Measurements from ENCODE around the gene IGFLR1.
"Not testable (repeated sequence)": the region's sequence is repeated elsewhere in the genome, so short reads cannot be mapped to it uniquely, and the experiment has no call there.

IGFLR1 gene

DNA sequence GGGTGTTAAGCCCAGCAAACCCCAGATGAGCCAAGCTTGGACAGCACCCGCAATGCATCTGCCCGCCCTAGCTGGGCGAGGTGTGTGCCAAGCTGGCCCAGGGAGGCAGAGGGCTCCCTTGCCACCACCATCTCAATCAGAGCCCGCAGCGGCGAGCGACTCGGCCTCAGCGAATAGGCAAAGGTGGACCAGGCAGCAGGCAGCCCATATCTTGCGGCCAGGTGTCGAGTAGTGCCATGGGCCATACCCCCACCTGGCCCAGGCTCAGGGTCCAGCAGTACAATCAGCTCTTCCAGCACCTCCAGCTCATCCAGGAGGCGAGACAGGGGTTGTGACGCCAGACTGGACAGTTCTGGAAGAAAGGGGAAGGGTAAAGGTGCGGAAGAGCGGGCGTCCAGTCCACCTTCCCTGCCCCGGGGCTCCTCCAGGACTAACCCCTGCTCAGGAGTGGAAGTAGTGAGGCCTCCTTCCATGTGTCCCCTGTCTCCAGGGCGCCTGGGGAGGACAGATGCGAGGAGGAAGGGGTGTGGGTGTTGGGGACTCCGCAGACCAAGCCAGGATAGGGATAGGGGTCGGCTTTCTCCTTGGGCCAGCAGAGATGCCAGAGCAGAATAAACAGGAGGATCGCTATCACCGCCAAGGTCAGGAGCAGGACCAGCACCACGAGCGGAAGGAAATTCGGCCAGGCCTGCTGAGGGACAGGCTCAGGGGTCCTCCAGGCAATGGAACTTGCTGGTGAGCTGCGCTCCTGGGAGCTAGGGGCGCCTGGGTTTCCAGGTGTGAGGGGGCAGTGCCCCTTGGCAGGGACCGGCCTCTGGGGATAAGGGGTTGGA is 2.8 kb downstream of the IGFLR1 start:
- no peak for DNase-seq

DNA sequence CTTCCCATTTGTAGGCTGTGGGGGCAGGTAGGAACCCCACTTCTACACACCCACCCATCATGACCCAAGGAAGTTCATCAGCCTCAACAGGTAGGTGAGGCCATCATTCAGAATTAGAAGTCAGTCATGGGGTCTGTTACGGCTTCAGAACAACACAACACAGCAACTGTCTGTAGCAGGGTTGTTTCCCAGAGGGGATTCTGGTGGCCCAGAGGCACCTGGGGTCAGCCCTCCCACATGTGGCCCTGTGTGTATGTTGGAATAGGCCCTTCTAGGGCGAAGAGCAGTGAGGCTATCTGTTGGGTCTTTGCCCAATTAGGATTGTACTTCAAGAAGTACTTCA is 3.4 kb downstream of the IGFLR1 start:
- DNase-seq: no peak

DNA sequence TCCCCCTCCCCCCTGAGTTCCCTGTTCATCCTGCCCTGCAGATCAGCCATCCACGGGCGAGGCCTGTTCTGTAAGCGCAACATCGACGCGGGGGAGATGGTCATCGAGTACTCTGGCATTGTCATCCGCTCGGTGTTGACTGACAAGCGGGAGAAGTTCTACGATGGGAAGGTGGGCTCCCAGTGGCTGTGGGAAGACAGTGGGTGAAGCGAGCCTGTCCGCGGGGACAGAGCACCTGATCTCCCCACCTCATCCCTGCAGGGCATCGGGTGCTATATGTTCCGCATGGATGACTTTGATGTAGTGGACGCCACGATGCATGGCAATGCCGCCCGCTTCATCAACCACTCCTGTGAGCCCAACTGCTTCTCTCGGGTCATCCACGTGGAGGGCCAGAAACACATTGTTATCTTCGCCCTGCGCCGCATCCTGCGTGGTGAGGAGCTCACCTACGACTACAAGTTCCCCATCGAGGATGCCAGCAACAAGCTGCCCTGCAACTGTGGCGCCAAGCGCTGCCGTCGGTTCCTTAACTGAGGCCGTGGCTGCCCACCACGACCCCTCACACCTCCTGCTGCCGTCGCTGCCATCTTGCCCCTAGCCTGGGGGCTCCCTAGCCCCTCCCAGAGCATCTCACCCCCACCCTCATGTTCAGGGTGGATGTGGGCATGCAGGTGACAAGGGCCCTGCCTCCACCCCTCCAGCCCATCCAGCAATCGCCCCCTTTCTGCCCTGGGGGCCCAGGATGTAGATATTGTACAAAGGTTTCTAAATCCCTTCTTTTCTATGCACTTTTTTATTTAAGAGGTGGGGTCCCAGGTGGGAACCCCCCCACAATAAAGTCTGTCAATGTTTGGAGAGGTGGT is 4.0 kb downstream of the IGFLR1 start:
- DNase-seq: no peak

DNA sequence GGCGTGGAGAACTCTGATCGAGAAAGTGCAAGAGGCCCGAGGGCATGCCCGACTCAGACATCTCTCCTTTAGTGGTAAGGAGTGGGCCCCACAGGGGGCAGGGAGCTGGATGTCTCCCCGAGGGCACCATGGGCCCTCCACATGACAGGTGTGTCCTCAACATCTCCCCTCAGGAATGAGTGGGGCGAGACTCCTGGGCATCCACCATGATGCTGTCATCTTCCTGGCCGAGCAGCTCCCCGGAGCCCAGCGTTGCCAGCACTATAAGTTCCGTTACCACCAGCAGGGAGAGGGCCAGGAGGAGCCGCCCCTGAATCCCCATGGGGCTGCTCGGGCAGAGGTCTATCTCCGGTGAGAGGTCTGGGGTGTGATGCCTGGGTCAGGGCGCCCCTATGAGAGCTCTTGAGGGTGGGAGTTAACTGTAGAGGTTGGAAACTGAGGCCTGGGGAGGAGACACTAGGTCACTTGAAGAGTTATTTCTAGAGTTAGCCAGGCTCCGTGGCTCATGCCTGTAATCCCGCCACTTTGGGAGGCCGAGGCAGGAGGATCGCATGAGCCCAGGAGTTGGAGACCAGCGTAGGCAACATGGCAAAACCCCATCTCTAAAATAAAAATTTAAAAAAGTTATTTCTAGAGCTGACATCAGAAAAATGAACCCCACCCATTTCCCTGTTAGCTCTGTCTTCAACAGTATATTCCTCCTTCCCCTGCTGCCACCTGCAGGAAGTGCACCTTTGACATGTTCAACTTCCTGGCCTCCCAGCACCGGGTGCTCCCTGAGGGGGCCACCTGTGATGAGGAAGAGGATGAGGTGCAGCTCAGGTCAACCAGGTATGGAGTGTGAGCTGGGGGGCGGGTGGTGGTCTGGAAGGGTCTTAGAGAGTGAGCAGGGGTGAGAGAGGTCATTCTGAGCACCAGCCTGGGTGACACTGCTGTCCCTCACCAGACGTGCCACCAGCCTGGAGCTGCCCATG is 5.1 kb downstream of the IGFLR1 start:
- peak; percentile 43 for DNase-seq

DNA sequence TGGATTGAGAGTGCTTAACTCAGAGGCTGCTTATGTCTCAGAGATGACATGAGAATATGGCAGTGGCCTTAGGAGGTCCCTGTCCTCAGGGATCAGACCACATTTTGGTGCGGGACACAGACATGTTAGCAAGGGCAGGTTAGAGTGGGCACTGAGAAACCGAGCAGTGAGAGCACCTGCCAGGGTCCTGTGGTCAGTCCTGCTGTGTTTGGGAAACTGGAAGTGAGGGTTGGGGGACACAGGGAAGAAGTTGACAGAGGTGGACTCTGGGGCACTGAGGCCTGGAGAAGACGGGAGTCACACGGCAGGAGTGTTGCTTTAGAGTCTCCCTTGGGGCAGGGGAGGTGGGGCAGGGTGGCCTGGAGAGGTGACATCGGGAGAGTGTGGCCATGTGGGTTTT is 7.4 kb downstream of the IGFLR1 start:
- no peak for DNase-seq

DNA sequence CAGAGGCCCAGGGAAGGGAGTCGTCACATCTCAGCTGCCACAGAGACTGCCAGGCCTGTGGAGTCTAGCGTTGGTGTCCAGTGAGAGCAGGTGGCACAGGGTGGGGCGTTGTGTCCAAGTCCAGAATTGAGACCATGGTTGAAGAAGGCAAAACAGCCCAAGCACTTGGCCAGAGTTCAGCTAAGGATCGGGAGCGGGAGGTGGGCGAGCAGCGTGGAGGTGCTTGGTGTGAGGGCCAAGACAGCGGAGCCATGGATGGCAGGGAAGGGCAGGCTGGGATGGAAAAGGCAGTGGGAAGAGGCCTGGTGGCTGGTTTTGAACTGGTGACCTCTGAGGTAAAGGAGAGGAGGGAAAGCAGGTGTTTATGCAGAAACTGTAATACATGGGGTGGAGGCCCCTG is 8.0 kb downstream of the IGFLR1 start:
- no peak for DNase-seq

DNA sequence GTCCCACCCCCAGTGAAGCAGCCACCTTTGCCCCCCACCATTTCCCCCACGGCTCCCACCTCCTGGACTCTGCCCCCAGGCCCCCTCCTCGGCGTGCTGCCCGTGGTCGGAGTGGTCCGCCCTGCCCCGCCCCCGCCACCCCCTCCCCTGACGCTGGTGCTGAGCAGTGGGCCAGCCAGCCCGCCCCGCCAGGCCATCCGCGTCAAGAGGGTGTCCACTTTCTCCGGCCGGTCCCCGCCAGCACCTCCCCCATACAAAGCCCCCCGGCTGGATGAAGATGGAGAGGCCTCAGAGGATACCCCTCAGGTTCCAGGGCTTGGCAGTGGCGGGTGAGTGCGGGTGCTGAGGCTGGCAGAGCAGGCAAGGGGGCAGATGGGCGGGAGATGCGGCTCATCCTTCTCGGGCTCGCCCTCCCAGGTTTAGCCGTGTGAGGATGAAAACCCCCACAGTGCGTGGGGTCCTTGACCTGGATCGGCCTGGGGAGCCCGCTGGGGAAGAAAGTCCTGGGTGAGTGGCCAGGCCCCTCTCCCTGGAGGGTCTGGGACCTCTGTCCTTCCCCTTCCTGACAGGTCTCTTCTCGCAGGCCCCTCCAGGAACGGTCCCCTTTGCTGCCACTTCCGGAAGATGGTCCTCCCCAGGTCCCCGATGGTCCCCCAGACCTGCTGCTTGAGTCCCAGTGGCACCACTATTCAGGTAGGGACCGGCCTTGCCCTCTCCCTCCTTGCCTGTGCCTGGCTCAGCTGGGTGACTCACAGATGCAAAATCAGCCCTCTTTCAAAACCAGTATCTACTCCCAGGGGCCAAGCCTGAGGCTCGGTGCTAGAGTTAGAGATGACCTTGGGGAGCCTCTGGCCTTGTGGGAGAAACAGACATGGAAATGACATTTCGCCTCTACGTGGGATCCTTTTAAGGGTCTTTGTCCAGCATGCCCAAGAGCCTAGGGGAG is 8.8 kb downstream of the IGFLR1 start:
- no peak for DNase-seq

DNA sequence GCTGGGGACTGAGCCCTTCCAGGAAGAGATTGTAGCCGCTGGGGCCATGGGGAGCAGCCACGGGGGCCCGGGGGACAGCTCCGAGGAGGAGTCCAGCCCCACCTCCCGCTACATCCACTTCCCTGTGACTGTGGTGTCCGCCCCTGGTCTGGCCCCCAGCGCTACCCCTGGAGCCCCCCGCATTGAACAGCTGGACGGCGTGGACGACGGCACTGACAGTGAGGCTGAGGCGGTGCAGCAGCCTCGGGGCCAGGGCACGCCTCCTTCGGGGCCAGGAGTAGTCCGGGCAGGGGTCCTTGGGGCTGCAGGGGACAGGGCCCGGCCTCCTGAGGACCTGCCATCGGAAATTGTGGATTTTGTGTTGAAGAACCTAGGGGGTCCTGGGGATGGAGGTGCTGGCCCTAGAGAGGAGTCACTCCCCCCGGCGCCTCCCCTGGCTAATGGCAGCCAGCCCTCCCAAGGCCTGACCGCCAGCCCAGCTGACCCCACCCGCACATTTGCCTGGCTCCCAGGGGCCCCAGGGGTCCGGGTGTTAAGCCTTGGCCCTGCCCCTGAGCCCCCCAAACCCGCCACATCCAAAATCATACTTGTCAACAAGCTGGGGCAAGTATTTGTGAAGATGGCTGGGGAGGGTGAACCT is 9.6 kb downstream of the IGFLR1 start:
- no peak for DNase-seq

DNA sequence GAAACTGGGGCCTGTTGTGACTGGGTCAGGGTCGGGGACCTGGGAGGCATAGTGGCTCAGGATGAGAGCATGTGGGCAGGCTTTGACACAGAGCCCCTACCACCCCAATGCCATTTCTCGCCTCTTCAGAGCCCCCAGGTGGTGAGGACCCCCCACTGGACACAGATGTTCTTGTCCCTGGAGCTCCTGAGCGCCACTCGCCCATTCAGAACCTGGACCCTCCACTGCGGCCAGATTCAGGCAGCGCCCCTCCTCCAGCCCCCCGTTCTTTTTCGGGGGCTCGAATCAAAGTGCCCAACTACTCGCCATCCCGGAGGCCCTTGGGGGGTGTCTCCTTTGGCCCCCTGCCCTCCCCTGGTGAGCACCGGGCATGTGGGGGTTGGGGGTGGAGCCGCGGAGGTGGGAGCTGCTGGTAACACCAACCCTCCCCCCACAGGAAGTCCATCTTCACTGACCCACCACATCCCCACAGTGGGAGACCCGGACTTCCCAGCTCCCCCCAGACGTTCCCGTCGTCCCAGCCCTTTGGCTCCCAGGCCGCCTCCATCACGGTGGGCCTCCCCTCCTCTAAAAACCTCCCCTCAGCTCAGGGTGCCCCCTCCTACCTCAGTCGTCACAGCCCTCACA is 10.4 kb downstream of the IGFLR1 start:
- DNase-seq: no peak

DNA sequence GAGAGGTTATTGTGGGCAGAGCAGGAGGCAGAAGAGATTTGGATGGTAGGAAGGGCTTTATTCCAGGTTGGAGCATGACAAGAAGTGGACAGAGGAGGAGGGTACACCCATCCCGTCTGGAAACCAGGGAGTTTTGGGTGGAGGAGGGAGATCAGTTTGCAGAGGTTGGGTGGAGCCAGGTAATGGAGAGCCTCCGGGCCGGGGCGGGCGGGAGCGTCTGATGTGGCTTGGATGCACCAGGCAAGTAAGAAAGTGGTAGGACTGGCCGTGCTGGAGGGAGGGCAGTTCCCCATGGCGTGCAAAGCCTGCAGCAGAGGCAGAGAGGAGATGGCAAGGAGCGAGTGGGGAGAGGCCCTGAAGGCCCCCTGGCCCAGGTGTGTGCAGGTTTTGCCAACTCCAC is 10.9 kb downstream of the IGFLR1 start:
- DNase-seq: no peak

DNA sequence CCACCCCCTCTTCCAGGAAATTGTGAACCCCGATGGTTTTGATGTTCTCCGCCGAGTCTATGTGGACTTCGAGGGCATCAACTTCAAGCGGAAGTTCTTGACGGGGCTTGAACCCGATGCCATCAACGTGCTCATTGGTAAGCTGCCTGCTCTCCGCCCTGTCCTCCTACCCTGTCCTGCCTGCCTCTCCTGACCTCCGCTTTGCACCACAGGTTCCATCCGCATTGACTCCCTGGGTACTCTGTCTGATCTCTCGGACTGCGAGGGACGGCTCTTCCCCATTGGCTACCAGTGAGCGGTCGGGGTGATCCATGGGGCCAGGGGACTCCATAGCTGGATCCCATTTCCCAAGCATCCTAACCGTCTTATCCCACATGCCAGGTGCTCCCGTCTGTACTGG is 11.9 kb downstream of the IGFLR1 start:
- DNase-seq: no peak

DNA sequence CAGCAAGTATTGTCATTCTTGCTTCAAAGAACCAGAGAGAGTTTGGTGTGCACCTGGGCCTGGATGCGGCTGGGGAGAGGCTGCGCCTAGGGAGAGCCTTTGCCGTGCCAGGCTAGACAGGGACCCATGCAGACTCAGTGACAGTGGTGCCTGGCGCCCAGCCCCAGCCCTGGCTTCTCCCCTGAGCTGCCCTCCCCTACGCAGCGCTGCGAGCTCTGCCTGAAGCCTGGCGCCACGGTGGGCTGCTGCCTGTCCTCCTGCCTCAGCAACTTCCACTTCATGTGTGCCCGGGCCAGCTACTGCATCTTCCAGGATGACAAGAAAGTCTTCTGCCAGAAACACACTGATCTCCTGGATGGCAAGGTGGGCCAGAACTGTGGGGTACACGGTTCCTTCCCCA is 12.5 kb downstream of the IGFLR1 start:
- DNase-seq: no peak

DNA sequence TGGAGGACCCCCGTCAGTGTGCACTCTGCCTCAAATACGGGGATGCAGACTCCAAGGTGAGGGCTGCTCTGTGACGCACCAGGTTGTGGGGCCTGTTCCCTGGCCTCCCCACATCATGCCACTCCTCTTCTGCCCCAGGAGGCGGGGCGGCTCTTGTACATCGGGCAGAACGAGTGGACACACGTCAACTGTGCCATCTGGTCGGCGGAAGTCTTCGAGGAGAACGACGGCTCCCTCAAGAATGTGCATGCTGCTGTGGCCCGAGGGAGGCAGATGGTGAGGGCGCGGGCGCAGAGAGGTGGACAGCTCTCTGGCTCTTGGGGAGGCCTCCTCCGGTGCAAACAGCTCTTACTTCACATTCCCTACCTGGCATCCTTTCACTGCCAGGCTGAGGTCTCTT is 13.2 kb downstream of the IGFLR1 start:
- no peak for DNase-seq

DNA sequence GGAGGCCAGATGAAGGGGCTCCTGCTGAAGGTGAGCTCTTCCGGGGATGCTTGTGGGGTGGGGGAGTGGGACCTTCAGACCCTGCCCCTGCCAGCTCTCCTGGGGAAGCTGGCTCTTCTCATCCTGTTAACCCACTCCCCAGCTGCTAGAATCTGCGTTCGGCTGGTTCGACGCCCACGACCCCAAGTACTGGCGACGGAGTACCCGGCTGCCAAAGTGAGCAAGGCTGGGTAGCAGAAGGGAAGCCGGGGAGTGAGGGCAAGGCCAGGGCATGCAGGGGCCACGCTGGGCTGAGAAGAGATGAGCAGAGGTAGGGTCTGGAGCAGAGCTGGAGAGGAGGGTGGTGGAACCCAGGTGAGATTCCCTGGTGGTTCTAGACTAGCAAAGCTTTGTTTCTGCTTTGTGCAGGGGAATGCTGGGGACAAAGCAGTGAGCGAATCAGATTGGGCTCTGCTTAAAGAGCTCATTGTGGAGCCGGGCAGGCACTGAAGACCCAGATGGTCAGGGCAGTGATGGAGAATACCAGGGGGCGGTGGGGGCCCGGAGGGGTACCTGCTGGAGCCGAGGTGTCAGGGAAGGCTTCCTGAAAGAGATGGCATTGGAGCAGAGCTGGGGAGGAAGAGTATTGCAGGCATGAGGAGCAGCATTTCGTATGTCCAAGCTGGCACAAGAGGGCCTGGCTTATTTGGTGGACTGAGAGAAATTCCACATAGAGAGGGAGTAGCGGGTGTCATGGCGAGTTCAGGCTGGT is 14.1 kb downstream of the IGFLR1 start:
- no peak for DNase-seq

DNA sequence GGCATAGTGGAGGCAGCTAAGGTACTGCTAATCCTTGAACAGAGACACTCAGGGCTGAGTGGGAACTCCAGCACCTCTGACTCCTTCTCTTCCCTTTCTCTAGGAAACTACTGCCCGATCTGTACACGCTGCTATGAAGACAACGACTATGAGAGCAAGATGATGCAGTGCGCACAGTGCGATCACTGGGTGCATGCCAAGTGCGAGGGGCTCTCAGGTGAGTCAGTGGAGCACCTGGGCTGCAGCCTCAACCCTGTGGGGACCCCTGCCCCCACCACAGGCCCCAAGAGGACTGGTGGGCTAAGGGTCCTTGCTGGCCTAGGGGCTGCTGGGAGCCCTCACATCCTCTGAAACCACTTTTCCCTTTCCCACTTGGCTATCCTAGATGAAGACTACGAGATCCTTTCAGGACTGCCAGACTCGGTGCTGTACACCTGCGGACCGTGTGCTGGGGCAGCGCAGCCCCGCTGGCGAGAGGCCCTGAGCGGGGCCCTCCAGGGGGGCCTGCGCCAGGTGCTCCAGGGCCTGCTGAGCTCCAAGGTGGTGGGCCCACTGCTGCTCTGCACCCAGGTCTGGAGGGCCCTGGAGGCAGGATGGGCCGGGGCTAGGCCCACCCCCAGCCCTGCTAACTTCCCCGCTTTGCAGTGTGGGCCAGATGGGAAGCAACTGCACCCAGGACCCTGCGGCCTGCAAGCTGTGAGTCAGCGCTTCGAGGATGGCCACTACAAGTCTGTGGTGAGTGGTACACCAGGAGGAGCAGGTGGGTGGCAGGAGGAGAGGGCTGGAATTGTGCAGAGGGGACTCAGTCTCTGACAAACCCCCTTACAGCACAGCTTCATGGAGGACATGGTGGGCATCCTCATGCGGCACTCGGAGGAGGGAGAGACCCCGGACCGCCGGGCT is 14.9 kb downstream of the IGFLR1 start:
- DNase-seq: no peak

DNA sequence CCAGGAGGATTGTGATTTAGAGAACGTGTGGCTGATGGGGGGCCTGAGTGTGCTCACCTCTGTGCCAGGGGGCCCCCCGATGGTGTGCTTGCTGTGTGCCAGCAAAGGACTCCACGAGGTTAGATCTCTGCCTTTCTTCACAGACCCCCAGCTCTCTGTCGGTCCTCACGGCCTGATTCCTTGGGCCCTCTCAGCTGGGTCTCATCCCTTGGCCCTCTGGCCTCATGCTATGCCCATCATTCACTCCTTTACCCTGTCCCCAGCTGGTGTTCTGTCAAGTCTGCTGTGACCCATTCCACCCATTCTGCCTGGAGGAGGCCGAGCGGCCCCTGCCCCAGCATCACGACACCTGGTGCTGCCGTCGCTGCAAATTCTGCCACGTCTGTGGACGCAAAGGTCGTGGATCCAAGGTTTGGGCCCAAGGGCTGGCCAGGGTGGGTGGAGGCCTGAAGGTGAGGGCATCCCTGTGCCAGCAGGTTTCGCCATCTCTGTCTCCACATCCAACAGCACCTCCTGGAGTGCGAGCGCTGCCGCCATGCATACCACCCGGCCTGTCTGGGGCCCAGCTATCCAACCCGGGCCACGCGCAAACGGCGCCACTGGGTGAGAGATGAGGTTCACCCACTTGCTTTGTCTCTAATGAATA is 16.9 kb downstream of the IGFLR1 start:
- DNase-seq: no peak

DNA sequence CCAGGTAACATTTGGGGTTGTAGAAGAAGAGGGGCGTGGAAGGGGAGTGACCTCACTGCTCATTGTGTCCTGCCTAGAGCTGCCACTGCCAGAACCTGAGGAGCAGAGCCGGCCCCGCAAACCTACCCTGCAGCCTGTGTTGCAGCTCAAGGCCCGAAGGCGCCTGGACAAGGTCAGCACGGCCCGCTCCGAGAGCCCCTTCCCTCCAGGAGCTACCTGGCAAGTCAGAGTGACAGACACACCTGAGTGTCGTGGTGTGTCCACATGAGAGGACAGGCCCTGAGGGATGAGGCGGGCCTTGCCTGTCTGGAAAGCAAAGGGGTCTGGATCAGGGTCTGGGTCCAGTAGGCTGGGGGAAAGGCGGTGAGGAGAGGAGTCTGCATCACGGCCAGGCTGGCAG is 17.7 kb downstream of the IGFLR1 start:
- no peak for DNase-seq

DNA sequence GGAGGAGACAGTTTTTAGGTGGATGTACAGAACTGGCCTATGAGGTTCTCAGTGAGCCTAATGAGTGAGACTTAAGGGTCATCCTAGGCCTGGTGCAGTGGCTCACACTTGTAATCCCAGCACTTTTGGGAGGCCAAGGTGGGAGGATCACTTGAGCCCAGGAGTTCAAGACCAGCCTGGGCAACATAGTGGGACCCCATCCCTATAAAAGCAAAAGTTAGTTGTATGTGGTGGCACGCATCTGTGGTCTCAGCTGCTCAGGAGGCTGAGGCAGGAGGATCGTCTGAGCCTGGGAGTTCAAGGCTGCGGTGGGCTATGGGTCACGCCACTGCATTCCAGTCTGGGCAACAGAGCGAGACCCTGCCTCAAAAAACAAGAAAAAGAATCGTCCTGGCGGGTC is 18.1 kb downstream of the IGFLR1 start:
- DNase-seq: not testable (repeated sequence)

DNA sequence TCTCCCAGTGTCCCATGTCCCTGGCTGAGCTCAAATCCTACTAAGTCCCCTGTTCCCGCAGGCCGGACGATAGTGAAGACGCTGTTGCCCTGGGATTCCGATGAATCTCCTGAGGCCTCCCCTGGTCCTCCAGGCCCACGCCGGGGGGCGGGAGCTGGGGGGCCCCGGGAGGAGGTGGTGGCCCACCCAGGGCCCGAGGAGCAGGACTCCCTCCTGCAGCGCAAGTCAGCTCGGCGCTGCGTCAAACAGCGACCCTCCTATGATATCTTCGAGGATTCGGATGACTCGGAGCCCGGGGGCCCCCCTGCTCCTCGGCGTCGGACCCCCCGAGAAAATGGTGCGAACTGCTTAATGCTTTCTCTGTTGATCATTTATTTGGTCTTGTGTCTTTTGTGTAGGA is 18.6 kb downstream of the IGFLR1 start:
- no peak for DNase-seq
